ENCODE data around the gene TGFA. TPM values are rescaled to one million over a fixed set of nuclear protein-coding genes. Genes with fewer than 3 reads are reported as not detected.

TGFA gene
- total and polyA plus RNA-seq, 2 donors: 2.1 to 4.1 TPM

- Histone ChIP-seq H3K27ac (ENCODE audit: low read depth) (no peak overlapping the region), H3K4me1 (ENCODE audit: insufficient read depth) (no peaks in the 10 kb centered on the region), H3K4me3 (ENCODE audit: low read depth, low read length) (no peak overlapping the region), H3K36me3 (ENCODE audit: insufficient read depth) (no peaks in the 10 kb centered on the region)
- DNase-seq (ENCODE audit: extremely low spot score): no peak
- WGBS: 77% methylated on average over 4 of the region's 4 CpGs
Observed at GRCh38 chr2:70448041-70448440, 105.6 kb downstream of the TGFA start.

DNA sequence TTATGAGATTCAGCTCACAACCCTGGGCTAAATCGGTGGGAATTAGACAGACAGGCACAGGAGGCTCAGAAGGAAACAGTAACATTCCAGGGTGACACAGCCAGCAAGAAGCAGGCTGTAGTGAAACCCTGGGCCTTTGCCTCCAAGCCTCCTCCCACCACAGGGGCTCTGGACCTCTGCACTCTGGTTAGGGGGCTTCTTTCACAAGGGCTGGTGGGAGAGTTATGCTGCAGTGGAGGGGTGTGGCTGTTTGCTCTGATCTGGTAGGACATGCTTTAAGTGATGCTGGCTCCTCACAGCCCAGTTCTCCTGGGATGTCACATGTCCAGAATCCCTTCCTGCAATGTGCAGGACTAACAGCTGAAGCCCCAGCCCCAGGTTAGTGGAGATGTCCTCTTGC lies 109.9 kb downstream of the TGFA start:
- no peak for DNase-seq (ENCODE audit: extremely low spot score)
- 52% methylated on average over 1 of the region's 1 CpG for WGBS
- Histone ChIP-seq H3K27ac (ENCODE audit: low read depth) (no peak overlapping the region), H3K4me3 (ENCODE audit: low read depth, low read length) (no peak overlapping the region), H3K4me1 (ENCODE audit: insufficient read depth) (no peaks in the 10 kb centered on the region), H3K36me3 (ENCODE audit: insufficient read depth) (no peaks in the 10 kb centered on the region)

GRCh38 chr2:70443078-70443465 lies 110.6 kb downstream of the TGFA start:
- WGBS: 84% methylated on average over 2 of the region's 2 CpGs
- Histone ChIP-seq H3K36me3 (ENCODE audit: insufficient read depth) (no peaks in the 10 kb centered on the region), H3K4me3 (ENCODE audit: low read depth, low read length) (no peak overlapping the region), H3K27ac (ENCODE audit: low read depth) (no peak overlapping the region), H3K4me1 (ENCODE audit: insufficient read depth) (no peaks in the 10 kb centered on the region)
- DNase-seq (ENCODE audit: extremely low spot score): no peak

GRCh38 chr2:70442301-70443077 lies 111.1 kb downstream of the TGFA start:
- Histone ChIP-seq H3K27ac (ENCODE audit: low read depth) (no peak overlapping the region), H3K4me1 (ENCODE audit: insufficient read depth) (no peaks in the 10 kb centered on the region), H3K4me3 (ENCODE audit: low read depth, low read length) (no peak overlapping the region), H3K36me3 (ENCODE audit: insufficient read depth) (no peaks in the 10 kb centered on the region)
- WGBS: 94% methylated on average over 8 of the region's 8 CpGs
- DNase-seq (ENCODE audit: extremely low spot score): no peak

DNA sequence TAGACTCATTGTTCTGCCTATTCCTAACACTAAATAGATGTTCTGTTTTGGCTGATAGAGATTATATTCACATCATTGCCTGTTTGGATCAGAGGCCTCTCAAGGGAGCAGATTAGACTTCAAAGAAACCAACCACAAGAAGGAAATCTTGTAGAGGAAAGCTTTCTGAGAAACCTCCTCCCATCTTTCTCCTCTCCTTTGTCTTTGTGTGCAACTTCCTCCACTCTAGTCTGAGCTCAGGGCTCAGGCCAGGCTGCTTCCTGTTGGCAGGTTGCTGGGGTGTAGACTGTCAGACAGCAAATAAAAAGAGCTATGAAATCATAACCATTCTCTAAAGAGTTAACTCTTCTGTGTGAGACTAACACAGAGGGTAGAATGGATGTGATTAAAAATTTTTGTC lies 113.0 kb downstream of the TGFA start:
- no peaks in the 10 kb centered on the region for H3K36me3 ChIP-seq (ENCODE audit: insufficient read depth)
- no peak overlapping the region for H3K4me3 ChIP-seq (ENCODE audit: low read depth, low read length)
- no peak overlapping the region for H3K27ac ChIP-seq (ENCODE audit: low read depth)
- no peaks in the 10 kb centered on the region for H3K4me1 ChIP-seq (ENCODE audit: insufficient read depth)
- DNase-seq (ENCODE audit: extremely low spot score): no peak

- WGBS: 69% methylated on average over 1 of the region's 1 CpG
- no peak overlapping the region for H3K4me3 ChIP-seq (ENCODE audit: low read depth, low read length)
- no peaks in the 10 kb centered on the region for H3K4me1 ChIP-seq (ENCODE audit: insufficient read depth)
- no peaks in the 10 kb centered on the region for H3K36me3 ChIP-seq (ENCODE audit: insufficient read depth)
- H3K27ac ChIP-seq (ENCODE audit: low read depth): no peak overlapping the region
- DNase-seq (ENCODE audit: extremely low spot score): no peak
Observed at GRCh38 chr2:70435138-70435537, 118.5 kb downstream of the TGFA start.

DNA sequence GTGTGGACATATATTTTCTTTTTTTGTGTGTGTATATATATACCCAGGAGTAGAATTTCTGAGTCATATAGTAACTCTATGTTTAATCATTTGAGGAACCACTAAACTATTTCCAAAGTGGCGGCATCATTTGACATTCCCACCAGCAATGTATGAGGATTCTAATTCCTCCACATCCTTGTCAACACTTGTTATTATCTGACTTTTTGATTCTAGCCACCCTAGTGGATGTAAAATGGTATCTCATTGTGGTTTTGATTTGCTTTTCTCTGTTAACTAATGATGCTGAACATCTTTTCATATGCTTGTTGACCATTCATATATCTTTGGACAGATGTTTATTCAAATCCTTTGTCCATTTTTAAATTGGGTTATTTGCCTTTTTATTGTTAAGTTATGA lies 120.3 kb downstream of the TGFA start:
- Histone ChIP-seq H3K27ac (ENCODE audit: low read depth) (no peak overlapping the region), H3K4me1 (ENCODE audit: insufficient read depth) (no peaks in the 10 kb centered on the region), H3K36me3 (ENCODE audit: insufficient read depth) (no peaks in the 10 kb centered on the region), H3K4me3 (ENCODE audit: low read depth, low read length) (no peak overlapping the region)
- no peak for DNase-seq (ENCODE audit: extremely low spot score)
- WGBS: 91% methylated on average over 1 of the region's 1 CpG

DNA sequence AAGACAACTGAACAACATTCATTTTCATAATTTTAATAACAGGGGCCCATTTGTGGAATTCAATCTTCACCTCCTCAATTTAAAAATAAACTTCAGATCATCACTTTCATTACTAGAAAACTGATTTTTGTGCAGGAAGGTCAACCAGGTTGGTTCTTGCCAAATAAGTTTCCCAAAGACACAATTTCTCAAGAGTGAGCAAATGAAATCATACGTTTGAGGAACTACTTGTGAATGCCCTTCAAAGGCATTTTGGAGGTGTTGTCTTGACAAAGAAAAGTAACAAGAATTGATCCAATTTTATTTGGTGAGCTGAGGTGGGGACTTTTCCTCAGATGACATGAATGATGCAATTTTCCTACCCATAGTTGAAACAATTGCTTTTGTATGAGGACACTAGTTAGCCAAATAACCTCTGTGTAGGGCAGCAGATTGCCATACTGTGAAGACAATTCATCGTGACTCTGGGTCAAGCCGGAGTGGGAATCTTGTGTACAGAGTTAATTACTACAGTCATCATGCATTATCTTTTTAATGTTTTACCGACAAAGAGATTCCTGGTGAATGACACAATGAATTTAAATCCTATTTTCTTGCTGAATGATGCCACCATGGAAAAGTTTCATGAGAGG lies 121.8 kb downstream of the TGFA start:
- Histone ChIP-seq H3K27ac (ENCODE audit: low read depth) (no peak overlapping the region), H3K36me3 (ENCODE audit: insufficient read depth) (no peaks in the 10 kb centered on the region), H3K4me1 (ENCODE audit: insufficient read depth) (no peaks in the 10 kb centered on the region), H3K4me3 (ENCODE audit: low read depth, low read length) (no peak overlapping the region)
- DNase-seq (ENCODE audit: extremely low spot score): no peak
- WGBS: 67% methylated on average over 4 of the region's 4 CpGs

- WGBS: 90% methylated on average over 2 of the region's 2 CpGs
- H3K4me1 ChIP-seq (ENCODE audit: insufficient read depth): no peaks in the 10 kb centered on the region
- no peaks in the 10 kb centered on the region for H3K36me3 ChIP-seq (ENCODE audit: insufficient read depth)
- no peak for DNase-seq (ENCODE audit: extremely low spot score)
- no peak overlapping the region for H3K4me3 ChIP-seq (ENCODE audit: low read depth, low read length)
- H3K27ac ChIP-seq (ENCODE audit: low read depth): no peak overlapping the region
Observed at GRCh38 chr2:70426341-70426740, 127.3 kb downstream of the TGFA start.

DNA sequence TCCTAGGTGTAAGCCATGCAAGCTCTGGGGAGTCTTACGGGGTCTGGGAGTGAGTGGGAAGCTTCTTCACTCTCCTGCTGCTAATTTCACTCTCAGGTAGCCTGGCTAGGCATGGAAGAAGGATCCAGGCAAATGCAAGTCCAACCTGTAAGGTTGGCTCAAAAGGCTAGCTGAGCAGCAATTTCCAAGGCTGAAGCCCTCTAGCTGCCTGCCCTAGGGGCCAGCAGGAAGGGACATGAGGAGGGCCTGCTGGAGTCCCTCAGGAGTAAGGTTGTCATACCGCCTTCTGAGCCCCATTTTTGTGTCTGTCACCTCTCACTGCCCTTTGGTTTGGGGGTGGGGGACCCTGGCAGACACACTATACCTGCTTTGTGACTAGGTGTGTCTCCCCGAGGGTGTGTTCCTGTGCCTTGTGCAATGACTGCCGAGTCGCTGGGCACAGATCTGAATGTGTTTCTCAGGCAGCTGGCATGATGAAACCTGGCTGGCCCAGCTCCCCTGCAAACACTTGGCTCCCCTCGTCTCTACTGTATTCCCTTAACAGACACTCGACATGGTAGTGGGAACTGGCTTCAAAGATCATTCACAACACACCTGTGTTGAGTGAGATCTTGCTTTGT lies 127.8 kb downstream of the TGFA start:
- DNase-seq (ENCODE audit: extremely low spot score): no peak

DNA sequence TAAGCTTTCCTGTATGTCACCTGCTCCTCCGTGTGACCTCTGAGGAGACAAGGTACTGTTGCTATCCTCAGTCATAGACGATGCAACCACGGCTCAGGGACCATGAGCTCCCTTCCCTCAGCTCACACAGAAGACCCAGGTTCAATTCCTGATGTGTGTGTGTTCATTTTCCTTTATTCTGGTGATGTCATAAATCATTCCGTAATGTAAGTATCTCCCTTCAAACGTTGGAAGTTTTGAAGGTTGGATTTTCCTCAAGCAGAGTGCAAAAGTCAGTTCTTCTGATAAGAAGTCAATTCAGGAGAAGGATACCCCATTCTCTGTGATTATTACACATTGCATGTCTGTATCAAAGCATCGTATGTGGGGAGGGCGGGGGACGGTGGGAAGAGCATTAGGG lies 132.9 kb downstream of the TGFA start:
- no peak overlapping the region for H3K4me3 ChIP-seq (ENCODE audit: low read depth, low read length)
- WGBS: 61% methylated on average over 8 of the region's 8 CpGs
- H3K4me1 ChIP-seq (ENCODE audit: insufficient read depth): no peaks in the 10 kb centered on the region
- no peak overlapping the region for H3K27ac ChIP-seq (ENCODE audit: low read depth)
- H3K36me3 ChIP-seq (ENCODE audit: insufficient read depth): no peaks in the 10 kb centered on the region
- DNase-seq (ENCODE audit: extremely low spot score): no peak

More for the DNA sequence above, 127.8 kb downstream of the TGFA start:
- H3K4me3 ChIP-seq (ENCODE audit: low read depth, low read length): no peak overlapping the region
- no peaks in the 10 kb centered on the region for H3K4me1 ChIP-seq (ENCODE audit: insufficient read depth)
- no peaks in the 10 kb centered on the region for H3K36me3 ChIP-seq (ENCODE audit: insufficient read depth)
- no peak overlapping the region for H3K27ac ChIP-seq (ENCODE audit: low read depth)
- WGBS: 66% methylated on average over 7 of the region's 7 CpGs

DNA sequence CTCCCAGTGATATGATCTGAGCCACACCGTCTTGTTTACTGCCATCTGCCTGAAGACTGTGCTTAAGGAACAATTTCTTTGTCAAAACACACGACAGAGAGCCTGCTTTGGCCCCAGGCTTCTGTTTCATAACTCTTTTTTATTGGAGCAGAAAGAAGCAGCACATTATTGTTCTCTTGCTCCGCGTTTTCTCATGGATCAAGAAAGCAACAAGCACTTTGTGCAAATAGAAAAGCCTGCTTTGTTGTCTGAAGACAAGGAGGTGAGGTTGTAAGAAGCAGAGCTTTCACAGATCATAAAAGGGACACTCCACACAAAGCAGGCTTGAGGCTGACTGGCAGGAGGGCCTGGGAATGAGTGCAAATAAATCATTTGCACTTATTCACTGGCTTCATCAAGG lies 133.5 kb downstream of the TGFA start:
- DNase-seq (ENCODE audit: extremely low spot score): no peak
- no peak overlapping the region for H3K27ac ChIP-seq (ENCODE audit: low read depth)
- H3K36me3 ChIP-seq (ENCODE audit: insufficient read depth): no peaks in the 10 kb centered on the region
- 40% methylated on average over 4 of the region's 4 CpGs for WGBS
- no peaks in the 10 kb centered on the region for H3K4me1 ChIP-seq (ENCODE audit: insufficient read depth)
- no peak overlapping the region for H3K4me3 ChIP-seq (ENCODE audit: low read depth, low read length)

GRCh38 chr2:70418514-70418913 lies 135.1 kb downstream of the TGFA start:
- no peak overlapping the region for H3K27ac ChIP-seq (ENCODE audit: low read depth)
- no peak overlapping the region for H3K4me3 ChIP-seq (ENCODE audit: low read depth, low read length)
- no peak for DNase-seq (ENCODE audit: extremely low spot score)
- 85% methylated on average over 12 of the region's 12 CpGs for WGBS
- H3K4me1 ChIP-seq (ENCODE audit: insufficient read depth): no peaks in the 10 kb centered on the region
- H3K36me3 ChIP-seq (ENCODE audit: insufficient read depth): no peaks in the 10 kb centered on the region

DNA sequence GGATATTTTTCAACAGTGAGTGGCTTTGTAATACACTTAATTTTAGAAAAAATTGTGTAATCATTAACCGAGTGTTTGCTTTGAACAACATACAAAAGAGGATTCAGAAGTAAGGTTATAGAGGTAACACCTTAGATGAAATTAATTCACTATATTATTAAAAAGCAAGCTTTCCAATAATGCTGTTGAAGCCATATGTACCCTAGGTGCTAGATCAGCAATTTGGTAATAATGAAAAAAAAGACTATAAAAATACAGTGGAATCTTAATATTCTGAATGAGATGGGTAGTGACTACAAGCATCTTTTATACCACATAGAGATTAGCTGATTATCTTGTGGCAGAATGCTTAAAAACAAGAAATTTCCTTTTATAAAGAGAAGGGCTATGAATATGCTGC lies 136.6 kb downstream of the TGFA start:
- no peak for DNase-seq (ENCODE audit: extremely low spot score)
- Histone ChIP-seq H3K4me3 (ENCODE audit: low read depth, low read length) (no peak overlapping the region), H3K36me3 (ENCODE audit: insufficient read depth) (no peaks in the 10 kb centered on the region), H3K4me1 (ENCODE audit: insufficient read depth) (no peaks in the 10 kb centered on the region), H3K27ac (ENCODE audit: low read depth) (no peak overlapping the region)
- 80% methylated on average over 1 of the region's 1 CpG for WGBS
